HG03354 (cell line): Measurements from ENCODE around the gene EZH1.
"Not testable (repeated sequence)": the region's sequence is repeated elsewhere in the genome, so short reads cannot be mapped to it uniquely, and the experiment has no call there.

Experiments used
- ATAC-seq: cut with Tn5 transposase; IDR thresholded peaks from one replicate; pipeline ENCODE4 v1.9.1; 2021; ENCODE audit warnings: mild to moderate bottlenecking; ENCODE audit not compliant: unreplicated experiment, poor library complexity, severe bottlenecking

EZH1 gene

DNA sequence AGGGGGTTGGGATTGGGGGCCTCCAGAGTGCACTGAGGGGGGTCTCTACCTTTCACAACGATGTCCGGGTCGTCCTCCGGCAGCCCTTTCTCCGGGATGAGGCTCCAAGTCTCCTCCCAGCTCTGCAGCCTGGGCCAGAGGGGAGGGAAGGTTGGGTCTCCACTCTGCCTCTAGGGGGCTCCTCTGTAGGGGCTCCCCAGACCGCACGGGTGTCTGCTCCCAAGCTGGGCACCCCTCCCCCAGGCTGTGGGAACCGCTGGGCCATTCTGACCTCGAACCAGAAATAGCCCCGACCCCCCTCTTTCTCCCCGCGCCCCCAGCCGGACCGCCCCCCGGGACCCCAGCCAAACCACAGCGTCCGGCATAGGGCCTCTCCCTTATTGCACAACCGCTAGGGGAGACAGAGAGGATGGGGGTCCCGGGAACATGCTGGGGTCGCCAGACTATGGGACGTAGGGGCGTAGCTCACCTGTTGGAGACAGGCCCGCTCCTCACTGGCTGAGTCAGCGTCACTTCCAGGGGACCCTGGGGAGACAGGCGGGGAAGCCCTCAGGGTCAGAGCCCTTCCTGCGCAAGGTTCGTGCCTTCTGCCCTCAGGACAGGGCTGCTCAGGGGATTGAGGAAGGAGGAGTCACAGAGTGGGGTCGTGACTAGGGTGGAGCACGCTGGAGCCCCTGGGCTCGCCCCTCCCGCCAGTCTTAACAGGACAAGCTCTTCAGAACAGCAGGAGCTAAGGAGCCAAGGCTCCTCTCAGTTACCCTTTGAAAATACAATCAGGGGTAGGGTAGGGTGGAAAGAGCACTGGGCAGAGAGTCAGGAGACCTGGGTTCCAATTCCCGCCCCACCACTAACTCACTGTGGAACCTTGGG lies 70.7 kb downstream of the EZH1 start:
- no peak for ATAC-seq

DNA sequence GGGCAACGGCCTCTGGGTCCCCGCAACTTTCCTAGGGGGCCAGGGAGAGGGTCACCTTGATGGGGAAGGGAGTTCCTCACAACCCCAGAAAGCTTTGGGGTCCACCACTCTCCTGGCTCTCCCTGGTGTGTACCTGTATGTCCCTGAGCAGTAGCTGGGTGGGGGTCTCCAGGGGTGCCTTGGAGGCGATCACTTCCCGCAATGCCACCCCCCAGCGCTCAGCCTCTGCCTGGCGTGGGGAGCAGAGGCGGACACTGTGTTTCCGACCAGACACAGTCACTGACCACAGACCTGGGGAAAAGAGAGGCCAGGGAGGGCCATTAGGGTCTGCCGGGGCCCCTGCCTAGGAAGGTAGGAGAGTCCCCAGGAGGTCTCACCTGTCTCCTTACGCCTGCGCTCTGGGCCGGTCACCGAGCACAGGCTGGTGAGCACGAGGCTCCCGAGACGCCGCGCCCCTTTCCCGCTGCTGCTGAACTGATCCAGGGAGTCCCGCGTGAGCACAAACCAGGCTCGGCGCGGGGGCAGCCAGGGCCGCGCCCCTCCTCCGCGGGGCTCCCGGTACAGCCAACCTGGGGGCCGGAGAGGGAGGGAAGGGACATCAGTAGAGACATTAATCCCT lies 71.5 kb downstream of the EZH1 start:
- no peak for ATAC-seq

DNA sequence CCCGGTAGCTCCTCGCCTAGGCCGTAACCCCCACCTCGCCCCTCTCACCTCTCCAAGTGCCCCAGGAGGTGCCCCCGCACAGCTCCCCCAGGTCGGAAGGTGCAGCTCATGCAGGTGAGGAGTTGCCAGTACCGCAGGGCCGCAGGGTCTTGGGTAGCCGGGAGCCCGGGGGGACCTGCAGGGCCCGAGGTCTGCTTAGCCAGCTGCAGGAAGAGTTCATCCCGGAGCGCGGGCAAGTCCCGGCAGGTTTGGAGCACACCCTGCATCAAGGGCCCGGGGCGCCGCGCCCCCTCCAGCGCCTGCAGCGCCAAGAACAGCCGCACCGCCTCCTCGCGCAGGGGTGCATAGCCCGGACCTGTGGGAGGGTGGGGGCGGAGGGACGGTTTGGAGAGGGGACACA lies 72.8 kb downstream of the EZH1 start:
- ATAC-seq = no peak

DNA sequence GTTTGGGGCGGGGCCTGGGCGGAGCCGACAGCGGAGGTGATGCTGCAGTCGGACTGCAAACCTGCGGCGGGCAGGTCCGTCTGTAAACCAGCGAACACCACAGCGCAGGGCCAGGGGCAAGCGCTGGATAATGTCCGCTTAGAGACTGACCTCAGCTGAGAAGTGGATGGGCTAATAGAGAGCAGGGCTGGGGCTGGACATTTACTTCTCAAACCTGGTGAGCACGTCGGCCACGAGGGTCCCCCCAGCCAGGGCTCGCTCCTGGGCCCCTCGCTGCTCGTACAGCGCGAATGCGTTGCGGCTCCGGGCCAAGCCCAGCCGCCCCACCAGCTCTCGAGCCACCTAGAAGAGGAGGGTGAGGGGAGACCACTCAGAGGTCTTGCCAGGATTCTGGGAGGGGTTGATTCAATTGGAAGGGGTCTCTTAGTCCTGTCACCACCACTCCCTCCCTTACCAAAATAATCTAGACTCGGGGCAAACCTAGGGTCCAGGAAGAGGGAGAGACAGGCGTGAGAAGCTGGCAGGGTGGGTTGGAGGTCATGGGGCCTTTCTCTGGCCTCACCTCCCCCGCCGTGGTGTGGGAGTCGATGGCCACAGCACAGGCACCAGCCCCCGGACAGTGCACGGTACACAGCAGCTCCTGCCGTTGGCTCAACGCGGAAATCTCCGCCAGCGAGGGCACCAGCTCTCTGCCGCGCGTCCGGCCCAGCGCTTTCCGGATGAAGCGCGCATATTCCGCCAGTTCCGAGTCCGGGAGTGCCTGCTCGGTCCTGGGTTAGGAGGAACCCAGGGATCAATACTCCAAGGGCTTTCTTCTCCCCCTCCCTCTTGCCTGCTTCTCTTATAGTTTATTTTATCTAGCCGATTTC lies 73.8 kb downstream of the EZH1 start:
- no peak for ATAC-seq

DNA sequence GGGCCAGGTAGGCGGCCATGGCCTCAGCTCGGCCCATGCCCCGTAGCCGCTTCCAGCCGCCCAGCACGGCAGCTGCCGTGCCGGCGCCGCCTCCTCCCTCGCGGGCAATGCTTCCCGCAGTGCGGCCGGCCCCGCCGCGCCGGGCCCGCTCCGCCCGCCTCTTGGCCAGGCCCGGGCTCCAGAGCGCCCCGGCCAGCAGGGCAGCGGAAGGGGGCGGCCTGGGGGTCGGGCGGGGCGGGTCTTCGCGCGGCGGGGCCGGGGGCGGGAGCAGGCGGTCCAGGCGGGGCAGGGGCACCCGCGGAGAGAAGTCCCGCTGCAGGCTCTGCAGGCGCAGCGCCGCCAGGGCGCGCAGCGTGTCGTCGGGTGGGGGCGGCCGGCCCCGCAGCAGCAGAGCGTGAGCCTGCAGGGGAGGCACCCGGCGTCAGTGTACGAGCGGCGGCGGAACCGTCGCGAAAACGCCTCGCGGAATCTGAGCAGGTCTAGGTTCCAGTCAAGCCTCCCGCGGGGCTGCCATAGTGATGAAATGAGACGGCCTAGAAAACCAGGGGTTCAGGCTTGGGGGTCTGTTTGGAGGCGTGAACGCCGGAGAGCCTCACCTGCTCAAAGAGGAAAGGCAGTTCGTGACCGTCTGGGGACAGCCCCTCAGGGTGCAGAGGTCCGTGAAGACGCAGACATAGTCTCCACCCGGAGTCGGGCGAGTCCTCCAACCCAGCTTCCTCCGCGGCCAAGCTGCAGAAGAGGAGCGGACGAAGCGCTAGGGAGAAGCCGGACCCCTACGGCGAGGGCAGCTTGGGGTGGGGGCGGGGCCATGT lies 74.7 kb downstream of the EZH1 start:
- no peak for ATAC-seq

DNA sequence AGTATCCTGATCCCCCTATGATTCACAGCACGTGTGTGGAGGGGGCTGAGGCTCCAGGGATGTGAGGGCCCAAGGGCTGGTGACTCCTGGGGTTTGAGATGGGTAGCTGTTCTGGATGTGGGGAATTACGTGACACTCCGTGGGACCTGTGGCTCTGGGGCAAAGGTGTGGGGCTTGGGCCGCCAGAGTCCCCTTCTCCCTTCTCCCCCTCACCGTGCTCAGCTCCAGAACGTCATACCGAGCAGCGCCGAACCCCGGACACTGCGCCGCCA lies 75.2 kb downstream of the EZH1 start:
- ATAC-seq = no peak

DNA sequence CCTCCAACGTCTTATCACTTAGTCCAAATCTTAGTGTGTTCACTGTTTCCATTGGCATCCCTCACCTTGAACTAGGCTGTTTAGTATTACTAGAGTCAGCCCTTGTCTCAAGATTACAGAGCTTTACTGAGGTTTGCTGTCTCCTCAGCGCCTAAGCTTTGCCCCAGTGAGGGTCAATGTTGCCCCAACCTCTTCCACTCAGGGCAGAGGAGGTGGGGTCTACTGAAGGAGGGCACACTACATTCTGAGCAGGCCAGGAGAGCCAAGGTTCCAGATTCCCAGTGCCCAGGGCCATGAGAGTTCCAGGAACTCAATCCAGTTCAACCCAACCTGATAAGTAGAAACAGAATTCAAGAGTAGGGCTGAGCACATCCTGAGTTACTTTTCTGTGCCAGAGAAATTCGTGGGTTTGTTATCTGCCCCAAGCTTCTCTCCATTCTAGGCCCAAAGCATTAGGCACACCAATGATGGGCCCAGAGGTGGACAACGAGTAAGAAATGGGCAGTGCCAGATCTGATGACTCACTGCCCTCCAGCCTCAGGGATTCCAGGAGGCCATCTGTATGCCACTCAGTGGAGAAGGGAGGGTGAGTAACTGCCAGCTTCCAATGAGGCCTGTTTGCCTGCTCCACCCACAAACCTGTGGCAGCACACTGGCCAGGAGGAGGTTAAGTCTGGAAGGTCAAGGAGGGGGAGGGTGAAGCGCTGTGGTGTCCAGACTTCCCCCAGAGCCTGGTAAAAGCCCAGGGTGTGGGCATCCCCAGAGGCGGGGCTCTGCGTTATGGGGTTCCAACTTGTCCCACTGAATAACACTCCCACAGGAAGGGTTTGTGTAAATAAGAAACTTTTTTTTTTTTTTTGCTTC lies 77.5 kb downstream of the EZH1 start:
- ATAC-seq = no peak

DNA sequence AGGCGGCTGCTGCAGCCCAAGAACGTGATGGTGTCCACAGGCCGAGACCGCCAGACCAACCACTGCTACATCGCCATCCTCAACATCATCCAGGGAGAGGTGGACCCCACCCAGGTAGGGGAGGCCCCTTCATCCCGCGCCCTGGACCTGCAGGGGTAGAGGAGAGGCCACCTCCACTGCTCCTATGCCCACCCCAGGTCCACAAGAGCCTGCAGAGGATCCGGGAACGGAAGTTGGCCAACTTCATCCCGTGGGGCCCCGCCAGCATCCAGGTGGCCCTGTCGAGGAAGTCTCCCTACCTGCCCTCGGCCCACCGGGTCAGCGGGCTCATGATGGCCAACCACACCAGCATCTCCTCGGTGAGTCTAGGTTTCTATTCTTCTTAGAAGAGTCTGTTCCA lies 78.7 kb downstream of the EZH1 start:
- not testable (repeated sequence) for ATAC-seq

DNA sequence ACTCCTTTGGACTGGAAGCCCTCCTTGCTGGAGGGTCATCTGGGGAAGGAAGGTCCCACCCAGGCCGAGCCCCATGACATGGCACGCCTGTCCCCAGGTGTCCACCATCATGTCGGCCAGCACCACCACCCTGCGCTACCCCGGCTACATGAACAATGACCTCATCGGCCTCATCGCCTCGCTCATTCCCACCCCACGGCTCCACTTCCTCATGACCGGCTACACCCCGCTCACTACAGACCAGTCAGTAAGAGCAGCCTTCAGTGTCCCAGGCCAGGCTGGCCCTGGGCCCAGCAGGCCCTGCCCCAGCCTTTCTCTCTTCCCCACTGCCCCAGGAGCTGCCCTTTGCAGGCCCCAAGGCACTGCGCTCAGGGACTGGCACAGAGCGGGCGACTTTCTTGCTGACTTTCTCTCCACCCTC lies 79.2 kb downstream of the EZH1 start:
- ATAC-seq = no peak

DNA sequence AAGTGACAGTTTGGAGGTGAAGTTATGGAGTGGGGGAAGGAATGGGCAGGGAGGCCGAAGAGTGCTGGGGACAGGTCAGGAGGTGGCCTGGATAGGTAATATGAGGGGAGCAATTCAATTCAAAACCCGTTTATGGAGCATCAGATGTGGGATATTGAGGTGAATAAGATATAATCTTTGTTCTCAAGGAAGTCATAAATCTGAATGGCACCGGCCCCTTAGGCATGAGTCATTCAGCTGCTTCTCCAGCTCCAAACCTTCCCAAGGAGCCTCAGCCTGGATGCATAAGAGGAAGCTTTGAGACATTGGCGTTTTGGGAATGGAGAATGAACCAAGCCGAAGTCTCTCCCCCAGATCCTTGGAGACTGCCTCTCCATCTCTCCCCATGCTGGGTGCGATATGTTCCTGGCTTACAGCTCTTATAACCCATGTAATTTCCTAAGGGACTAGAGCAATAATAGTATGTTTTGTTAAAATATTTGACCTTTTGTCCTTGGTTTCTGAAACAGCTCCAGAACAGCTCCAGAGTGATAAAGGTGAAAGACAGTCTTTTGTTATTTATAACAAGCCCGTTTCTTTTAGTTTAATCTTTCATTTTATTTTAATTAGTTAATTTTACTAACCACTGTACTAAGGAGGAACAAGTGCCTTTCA lies 84.0 kb downstream of the EZH1 start:
- ATAC-seq = no peak

DNA sequence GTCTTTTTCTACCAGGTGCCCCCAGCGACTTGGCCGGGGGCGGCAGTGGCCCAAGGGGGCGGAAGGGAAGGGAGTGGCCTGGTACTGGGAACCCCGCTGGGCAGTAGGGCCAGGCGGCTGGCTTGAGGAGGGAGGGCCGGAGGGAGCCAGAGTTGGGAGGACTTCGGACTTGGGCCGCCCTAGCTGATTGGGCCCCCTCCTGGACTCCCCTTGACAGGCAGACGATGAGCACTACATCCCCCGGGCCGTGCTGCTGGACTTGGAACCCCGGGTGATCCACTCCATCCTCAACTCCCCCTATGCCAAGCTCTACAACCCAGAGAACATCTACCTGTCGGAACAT lies 84.9 kb downstream of the EZH1 start:
- not testable (repeated sequence) for ATAC-seq

DNA sequence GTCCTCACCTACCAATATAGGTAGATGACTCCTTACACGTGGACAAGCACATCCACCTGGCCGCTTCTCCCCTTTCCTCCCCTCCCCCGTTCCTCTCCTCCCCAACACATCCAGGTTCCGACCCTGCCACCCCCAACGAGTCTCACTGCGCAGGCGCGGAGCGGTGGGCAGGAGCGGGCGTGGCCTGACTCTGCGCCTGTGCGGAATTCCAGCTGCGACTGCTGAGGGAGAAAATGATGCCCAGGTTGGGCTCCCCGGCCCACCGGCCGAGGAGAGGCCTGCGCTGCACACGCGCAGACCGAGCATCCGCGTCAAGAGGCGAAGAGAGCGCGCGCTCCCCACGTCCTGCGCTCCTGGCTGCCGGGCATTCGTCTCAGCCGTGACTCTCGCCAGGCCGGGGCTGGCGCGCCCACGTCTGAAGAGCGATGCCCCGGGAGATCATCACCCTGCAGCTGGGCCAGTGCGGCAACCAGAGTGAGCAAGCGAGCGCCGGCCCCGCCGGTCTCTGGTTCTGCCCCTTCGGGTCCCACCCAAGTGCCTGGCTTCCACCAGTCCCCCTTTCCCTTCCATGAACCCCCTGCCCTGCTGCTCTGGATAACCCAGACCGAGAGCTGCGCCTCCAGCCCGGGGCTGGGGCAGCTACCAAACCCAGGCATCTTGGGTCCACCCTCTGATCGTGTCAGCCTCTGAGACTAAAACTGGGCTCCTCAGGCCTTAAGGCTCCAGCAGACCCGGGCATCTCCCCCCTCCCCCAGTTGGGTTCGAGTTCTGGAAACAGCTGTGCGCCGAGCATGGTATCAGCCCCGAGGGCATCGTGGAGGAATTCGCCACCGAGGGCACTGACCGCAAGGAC lies 85.5 kb downstream of the EZH1 start, which contains the start of gene TUBG2:
Gene TUBG2, plus strand, starts transcription at position 206 of the 853 bp plus-strand sequence. Its CDS starts 220 bp downstream, at position 426.
- ATAC-seq = peak; percentile 45

DNA sequence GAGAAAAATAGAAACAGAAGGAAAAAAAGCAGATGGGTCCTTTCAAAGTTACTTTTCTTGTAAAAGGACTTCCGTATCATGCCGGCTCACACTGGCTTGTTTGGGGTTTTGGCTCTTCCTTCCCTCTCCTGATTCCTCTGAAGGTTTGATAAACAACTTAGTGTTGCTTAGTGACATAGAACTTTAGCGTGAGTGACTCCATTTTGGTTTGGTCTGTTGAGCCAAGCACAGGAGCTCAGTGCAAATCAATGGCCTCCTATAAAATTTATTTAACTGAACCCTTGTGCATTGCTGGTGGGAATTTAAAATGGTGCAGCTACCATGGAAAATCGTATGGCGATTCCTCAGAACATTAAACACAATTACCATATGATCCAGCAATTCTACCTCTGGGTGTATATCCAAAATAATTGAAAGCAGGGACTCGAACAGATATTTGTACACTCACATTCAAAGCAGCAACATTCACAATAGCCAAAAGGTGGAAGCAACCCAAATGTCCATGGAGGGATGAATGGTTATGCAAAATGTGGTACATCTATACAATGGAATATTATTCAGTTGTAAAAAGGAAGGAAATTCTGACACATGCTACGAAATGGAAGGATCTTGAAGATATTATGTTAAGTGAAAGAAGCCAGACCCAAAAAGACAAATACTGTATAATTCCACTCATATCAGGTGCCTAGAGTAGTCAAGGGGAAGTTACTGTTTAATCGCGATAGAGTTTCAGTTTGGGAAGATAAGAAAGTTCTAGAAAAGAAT lies 86.8 kb downstream of the EZH1 start:
- no peak for ATAC-seq

DNA sequence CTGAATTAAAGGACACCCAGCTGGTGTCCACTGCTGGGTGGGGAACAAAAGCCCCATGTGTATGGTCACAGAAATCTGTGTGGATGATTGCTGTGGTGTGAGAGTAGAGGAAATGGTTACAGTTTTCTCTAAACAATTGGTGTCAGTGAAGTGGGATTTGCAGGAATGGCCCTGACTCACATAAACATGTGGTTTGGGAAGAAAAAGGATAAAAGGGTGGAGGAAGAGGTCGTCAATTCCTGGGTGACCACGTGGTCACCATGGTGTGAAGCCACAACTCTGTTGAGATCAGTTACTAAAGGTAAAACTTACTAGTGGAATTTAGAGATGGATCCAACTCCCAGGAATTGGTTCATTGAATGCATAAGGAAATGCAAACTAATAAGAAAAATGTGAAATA lies 89.3 kb downstream of the EZH1 start:
- ATAC-seq = no peak

DNA sequence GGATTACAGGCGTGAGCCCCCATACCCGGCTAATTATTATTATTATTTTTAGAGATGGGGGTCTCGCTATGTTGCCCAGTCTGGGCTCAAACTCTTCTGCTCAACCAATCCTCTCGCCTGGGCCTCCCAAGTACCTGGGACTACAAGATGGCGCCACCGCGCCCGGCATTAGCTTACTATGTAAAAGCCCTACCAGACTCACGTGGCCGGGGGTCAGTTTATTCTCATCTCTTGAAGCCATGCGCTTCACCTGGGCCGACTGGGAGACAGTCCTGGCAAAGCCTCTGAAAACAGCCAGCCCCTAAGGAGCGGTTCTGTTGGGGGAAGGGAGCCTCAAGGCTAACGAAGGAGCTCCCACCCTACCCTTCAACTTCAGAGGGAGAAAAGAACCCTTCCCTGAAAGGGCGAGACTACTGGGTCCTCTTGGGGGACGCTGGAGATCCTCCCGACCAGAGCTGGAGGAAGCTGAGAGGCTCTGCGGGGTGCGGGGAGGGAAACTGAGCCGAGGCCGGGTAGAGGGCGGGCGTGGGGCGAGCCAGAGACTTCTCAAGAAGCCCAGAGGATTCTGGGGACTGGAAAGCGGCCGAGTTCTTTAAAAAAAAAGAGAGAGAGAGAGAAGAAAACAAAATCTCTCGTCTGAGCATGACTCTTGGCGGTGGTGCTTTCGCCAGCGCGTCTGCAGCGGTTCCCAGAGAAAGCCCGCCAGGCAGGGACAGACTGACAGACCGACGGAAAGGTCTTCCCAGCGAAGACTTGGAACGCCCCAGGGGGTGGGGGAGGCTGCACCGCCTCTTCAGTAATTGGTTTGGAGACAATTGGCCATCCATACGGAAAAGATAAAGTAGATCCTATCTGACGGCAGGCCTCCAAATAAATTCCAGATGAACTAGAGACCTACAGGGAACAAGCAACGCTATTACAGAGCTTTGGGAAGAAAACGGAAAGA lies 91.4 kb downstream of the EZH1 start:
- ATAC-seq = no peak

DNA sequence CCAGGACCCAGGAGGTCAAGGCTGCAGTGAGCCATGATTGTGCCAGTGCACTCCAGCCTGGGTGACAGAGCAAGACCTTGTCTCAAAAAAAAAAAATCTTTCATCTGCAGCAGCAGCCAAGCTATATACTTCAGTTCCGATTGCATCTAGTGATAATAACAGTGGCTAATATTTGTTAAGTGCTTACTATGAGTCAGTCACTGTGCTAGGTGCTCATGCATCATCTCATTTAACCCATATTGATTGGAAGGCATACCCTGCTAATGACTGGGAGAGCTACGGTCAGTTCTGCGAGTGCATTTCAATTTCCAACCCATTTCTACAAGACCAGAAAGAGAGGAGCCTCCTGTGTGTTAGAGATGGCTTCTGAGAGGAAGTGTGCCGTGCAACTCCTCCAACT lies 93.4 kb downstream of the EZH1 start:
- ATAC-seq = no peak
